Fibroblast of the conjunctiva (primary cell): Measurements from ENCODE around the gene EFCAB8.

Experiments used
- DNase-seq: peaks from one replicate; pipeline ENCODE4 v3.0.0-alpha.2; 2010; ENCODE audit warnings: low read depth

Gene EFCAB8, protein sequence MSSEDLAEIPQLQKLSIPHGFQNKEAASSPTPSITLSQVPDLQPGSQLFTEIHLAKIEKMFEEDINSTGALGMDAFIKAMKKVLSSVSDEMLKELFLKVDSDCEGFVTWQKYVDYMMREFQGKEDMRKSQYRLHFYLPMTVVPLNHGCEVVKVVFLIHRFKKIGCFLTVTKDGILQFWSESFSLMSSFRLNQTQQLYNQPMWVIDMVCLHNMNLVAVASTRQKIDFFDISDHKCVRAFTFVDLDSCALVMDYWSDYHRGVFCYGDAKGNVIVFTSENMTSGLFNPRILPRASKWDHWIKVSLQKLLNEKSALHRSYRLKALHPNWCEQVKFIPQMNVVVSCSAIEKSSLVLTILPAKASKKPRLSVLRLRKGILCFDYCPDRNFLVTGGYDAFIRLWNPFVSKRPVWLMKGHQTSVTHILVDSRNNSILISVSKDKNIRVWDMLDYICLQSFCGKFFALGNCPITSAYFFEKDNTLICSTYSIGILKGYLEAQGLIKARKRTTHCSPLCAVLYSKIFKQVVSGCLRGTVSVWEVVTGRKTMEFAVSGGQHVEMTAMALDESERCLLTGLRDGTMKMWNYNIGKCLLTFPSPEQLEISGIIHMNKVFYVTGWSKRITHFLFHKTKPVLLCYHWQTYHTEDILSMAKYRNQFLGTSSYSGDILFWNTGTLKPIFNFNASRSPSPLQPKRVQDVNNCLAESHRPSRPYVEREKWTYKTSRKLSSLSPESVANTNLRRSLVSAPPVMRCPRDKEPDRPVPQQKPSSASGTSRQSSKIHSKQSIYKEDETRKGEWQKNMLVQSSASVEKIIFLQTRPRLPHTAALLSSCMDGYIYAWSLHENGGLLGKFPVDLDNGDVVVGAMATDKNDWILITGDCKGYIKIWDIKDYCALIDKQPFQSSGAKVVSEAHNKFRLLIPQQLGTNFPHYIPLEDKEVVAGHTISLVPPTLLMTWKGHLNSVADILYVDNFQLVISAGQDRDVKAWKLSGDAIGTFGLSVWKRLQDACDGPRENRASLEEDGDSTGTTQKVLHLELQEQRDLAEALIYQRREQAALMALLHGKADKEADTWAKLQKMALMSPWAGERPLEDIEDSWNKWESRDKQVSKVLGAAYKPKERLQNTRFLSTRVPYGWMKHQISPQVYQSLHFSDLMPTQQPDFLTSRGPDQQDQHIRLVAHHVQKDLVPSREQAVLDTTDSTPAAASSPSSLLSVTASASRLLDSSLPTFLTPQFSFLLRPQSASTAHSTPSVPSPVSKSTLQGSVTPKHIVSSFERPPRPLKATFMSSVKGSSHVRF

DNA sequence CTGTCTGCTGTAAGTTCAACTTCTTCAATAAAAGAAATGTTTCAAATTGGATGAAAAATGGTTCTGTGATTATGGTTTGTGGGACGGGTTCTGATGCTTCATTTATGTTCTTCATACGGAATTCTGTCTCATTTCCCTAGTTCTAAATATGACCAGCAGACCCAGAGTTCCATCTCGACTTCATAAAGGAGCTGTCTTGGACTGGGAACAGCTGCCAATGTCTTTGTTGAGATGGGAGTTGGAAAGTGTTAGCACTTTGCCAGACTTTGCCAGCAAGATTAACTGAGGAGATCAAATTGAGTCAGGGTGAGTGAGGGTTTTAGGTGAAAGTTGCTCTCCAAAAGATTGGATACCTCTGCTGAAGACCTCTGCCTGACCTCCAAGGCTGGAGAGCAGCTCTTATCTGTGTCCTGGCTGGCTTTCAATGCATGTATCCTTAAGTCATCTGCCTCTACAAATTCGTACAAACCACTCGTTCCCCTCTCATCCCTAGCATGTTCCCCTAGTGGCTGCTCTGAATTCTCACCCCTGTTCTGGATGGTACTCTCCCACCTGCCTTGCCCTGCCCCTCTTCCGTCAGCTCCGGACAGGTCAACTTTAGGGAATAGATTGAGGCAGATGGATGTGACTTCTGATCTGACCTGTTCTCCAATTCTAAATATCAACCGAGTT lies at the start of gene EFCAB8:
EFCAB8 (plus strand) TSS at position 223 of the 672 bp plus-strand sequence. CDS start 4,870 bp downstream, outside the sequence.
- no peak for DNase-seq

DNA sequence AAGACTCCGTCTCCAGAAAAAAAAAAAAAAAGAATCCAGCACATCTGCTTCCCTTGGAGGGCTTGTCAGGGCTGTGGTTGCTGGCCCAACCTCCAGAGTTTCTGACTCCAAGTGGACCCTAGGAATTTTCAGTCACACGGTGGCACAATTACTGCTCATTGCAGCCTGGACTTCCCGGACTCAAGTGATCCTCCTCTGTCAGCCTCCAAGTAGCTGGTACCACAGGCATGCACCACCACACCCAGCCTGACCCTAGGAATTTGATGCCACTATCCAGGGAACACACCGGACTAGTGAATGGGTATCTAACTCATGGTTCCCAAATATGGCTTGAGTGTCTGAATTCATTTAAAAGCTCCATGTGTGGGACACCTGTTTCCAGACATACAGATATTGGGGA lies 48.8 kb upstream of the EFCAB8 start:
- DNase-seq: no peak

DNA sequence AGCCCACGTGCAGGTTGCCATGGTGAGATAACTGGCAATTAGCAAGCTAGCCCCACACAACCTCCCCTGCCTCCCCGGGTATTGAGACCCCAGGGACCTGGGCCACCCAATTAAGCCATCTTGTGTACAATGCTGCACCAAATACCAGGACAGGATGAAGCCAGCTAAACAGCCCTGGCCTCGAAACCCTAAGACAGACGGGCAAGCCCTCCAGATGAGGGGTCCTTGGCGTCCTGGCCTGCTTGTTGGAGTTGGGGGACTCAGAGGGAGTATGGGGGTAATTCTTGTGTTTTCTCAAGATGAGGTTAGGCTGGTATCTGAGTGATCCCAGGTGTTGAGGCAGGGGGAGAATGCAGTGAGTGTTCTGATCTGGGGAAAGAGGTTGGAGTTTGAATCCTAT lies 47.8 kb upstream of the EFCAB8 start:
- no peak for DNase-seq

DNA sequence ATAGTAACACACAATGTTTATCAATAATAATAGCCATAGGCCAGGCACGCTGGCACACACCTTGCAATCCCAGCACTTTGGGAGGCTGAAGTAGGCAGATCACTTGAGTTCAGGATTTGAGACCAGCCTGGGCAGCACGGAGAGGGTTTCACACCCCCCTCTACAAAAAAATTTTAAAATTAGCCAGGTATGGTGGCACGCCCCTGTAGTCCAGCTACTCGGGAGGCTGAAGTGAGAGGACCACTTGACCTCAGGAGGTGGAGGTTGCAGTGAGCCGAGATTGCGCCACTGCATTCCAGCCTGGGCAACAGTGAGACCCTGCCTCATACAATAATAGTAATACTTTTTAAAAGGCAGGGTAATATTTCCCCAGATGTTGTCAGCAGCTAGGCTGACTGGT lies 46.8 kb upstream of the EFCAB8 start:
- no peak for DNase-seq

DNA sequence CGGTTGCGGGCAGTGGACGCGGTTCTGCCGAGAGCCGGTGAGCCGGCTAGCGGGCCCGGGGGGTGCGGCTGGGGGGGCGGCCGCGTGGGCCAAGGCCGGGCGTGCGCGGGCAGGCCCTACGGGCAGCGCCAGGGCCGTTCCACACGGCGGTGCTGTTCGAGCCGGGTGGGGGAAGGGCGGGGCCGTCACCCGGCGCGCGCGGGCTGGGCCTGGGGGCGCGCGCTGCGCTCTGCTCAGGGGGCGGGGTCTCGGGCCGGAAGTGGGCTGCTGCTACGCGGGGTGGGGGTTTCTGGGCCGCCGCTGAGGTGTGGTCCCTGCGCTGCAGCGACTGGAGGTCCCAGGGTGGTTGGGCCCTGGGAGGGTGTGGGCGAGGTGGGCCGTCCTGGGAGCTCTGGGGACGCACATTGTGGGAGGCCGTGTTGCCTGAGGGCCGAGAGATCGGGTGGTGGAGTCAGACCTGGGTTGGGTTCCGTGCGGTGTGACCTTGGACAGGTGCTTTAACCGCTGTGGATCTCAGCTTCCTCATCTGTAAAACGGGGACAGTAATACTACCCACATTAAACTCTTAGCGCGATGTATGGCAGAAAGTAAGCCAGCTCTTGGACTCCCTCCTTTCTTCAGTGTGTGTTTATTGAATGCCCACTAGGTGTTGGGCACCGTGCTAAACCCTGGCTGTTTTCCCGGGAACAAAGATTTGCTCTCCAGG lies 38.6 kb upstream of the EFCAB8 start:
- DNase-seq: no peak

DNA sequence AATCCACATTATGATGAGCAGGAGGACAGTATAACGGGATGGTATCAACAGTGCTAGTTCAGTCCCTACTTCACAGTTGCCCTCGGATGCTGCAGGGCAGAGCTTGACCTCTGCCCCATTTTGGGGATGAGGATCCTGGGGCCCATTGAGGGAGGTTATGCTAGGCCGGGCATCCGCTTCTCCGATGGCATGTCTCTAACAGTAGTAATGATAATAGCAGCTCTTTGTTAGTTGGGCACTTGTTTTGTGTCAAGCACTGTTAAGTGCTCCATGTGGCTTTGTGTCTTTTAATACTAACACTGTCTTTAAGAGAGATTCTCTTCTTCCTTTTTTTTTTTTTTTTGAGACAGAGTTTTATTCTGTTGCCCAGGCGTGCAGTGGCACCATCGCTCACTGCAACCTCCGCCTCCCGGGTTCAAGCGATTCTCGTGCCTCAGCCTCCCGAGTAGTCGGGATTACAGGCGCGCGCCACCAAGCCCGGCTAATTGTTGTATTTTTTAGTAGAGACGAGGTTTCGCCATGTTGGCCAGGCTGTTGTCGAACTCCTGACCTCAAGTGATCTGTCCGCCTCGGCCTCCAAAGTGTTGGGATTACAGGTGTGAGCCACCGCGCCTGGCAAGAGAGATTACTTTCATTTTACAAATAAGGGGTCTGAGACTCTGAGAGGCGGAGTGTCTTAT lies 37.9 kb upstream of the EFCAB8 start:
- DNase-seq: no peak

DNA sequence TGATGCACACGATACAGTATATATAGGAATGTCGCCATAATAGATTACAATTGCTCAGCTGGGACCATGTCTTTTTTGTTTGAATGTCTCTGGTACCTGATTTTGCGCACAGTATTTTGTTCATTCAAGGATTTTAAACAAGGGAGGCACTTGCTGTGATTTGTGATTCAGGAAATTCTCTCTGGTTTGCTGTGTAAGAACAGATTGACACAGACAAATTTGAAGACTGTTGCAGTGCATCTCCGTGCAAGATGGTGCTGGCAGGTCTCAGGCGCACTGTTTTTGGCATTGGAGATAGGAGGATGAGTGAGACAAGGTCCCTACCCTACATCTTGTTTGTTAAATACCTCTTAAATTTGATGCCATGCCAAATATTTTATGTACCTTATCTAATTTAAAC lies 36.5 kb upstream of the EFCAB8 start:
- DNase-seq: no peak

DNA sequence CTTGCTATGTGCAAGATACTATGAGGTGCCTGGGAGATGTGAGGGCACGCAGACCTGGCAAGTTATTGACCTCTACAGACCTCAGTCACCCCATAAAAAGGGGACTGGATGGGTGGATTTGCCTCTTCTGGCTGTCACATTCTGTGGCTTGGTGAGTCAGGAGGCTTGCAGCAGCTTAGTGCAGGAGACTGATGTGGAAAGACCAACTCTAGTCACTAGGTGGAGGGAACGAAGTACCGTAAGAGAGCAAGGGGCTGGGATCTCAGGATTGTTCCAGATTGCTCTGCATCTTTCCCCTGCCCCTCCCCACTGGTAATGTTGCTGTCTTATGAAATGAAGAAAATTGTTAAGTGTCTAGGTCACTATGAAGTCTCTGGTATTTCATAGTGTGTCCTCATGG lies 35.6 kb upstream of the EFCAB8 start:
- peak; percentile 41 for DNase-seq

DNA sequence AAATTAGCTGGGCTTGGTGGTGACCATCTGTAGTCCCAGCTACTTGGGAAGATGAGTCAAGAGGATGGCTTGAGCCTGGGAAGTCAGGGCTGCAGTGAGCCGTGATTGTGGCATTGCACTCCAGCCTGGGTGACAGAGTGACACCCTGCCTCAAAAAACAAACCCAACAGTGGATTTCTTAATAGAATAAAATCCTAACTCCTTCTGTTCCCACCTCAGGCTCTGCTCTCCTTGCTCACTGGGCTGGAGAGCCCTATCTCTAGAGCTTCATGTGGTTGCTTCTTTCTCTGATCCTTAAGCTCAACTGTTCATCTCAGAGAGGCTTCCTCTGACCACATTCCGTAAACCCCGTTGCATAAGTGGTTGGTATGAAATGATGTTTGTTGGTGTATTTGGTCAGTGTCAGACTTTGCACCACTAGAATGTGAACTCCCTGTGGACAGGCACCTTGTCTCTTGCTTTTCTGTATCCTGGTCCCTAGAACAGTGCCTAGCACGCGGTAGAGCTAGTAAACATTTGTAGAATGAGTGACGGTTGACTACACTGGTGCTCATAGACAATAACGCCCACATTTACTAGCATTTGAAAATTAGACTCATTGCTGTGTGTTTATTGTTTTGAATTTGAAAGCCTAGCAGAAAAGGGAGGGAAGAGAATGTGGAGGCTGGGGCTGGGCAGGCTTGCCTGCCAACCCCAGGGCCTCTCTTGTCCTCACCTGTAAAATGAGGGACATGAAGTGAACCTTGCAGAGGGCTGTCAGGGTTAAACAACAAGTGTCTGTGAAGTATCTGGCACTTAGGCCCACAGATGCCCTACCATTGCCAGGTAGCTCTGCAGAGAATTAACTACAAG lies 34.8 kb upstream of the EFCAB8 start:
- DNase-seq: no peak

DNA sequence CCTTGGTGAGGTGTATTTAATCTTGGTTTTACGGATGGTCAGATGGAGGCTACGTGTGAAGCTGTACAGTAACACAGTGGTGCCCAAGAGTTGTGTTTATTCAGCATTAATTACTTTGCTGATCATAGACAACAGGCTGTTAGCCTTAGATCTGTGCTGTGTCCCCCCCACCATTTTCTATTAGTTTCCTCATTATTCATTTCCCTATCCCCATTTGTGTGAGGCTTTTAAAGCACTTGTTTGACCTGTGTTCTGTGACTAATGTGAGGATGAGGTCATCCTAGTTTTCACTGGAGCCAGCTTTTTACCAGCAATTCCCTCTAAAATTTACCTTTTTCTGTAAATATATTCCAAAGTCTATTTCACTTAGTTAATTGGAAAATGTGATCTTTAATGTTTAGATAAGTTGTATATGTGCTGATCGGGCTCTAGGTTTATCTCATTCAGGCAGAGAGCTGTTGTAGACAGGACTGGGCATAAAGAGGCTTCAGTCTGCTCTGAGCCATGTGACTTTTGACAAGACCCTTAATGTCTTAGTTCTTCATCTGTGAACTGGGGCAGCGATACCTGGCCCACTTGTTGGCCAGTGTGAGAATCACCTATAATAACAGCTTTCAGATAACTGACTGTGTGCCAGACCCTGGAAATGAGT lies 30.6 kb upstream of the EFCAB8 start:
- DNase-seq: no peak

DNA sequence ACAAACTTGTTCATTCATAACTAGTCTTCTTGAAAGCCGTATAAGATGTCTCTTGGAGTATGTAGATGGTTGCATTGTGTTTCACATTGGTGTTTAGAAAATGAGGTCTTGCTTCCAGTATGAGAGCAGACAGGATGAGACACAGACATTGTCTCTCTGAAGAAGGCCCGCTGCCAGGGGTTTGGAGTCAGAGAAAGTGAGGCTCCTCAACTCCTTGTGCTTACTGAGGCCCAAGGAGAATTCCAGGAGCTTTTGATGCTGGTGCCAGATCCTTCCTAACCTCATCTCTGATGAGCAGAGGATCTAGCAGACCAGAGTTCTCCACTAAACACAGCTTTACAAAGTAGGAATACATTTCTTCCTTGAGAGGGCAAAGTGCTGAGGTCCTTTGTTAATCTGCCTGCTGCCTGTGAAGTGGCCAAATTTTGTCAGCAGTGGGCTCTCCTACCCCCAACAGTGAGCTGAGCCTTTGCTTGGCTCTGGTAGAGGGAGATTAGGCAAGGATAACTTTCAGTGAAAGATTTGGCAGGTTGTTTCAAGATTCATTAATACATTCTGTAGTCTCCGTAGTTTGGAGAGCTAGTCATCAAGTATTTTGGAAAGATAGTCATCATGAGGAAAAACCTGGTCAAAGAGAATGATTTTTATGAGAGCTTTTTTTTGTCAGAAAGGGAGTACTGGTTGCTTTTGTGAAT lies 29.3 kb upstream of the EFCAB8 start:
- DNase-seq: no peak

DNA sequence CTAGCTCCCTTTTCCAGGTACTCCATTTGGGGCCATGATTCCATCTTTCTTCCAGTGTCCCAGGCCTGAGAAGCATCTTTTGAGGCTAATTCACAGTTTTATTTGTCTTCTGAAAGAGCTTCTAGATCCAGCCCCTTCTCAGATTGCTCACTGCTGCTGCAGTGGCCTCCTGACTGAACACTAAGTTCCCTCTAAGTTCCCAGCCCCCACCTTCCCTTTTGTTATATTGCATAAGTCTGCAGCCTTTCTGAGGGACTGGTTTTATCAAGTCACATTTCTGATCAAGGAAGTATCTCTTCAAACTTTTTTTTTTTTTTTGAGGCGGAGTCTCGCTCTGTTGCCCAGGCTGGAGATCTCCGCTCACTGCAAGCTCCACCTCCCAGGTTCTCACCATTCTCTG lies 28.3 kb upstream of the EFCAB8 start:
- DNase-seq: no peak

DNA sequence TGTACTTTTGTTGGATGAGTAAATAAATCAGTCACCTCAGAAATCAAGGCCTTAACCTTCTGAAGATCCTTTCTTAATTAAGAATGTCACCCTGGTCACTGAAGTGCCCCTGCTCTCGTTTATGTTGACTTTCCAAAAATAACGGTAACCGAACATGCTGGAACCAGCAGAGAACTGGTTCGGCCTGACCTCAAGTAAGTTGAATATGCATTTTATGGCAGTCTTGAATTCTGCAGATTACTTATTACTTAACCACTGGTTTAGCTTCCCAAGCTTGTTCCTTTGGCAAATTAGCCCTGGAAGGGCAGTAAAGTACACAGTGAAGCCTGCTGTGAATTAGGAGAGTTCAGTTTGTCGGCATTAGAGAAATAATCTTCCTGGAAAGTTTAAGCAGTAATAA lies 26.7 kb upstream of the EFCAB8 start:
- no peak for DNase-seq

DNA sequence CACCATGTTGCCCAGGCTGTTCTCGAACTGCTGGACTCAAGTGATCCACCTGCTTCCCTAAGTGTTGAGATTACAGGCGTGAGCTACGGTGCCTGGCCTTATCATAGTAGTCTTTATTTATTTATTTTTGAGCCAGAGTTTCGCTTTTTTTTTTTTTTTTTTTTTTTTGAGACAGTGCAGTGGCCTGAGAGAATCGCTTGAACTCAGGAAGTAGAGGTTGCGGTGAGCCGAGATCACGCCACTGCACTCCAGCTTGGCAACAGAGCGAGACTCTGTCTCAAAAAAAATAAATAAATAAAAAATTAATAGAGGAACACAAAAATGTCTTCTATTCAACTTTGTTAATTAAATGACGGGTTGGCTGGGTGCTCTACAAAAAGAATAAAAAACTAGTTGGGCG lies 26.1 kb upstream of the EFCAB8 start:
- no peak for DNase-seq

DNA sequence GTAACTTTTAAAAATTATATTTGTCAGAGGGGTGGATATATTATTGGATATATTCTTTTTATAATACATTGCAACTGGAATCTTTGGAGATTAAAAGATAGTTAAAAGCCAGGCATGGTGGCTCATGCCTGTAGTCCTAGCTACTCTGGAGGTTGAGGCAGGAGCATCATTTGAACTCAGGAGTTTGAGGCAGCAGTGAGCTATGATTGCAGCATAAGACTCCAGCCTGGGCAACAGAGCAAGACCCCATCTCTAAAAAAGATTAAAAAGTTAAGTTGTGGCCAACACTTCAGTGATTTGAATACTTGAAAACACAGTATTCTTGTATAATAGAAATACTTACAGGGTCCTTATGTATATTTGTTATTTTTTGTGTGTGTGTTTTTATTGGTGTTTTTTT lies 23.8 kb upstream of the EFCAB8 start:
- DNase-seq: no peak

DNA sequence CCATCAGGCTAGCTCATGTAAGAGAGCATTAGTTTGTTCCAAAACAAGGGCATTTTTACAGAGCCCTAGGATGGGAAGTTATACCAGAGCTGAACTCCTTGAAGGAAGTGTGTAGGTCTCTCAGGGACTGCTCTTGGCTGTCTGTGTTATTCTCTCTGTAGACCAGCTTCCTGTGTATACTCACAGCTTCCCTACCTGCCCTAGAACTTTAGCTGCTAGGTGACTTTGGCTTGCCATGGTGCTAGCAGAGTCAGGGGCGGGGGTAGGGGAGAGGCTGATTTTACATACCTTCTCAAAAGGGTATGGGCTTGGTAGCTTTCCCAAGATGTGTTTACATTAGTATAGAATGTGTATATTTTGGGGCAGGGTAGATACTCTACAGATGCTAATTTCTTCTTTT lies 21.6 kb upstream of the EFCAB8 start:
- no peak for DNase-seq

DNA sequence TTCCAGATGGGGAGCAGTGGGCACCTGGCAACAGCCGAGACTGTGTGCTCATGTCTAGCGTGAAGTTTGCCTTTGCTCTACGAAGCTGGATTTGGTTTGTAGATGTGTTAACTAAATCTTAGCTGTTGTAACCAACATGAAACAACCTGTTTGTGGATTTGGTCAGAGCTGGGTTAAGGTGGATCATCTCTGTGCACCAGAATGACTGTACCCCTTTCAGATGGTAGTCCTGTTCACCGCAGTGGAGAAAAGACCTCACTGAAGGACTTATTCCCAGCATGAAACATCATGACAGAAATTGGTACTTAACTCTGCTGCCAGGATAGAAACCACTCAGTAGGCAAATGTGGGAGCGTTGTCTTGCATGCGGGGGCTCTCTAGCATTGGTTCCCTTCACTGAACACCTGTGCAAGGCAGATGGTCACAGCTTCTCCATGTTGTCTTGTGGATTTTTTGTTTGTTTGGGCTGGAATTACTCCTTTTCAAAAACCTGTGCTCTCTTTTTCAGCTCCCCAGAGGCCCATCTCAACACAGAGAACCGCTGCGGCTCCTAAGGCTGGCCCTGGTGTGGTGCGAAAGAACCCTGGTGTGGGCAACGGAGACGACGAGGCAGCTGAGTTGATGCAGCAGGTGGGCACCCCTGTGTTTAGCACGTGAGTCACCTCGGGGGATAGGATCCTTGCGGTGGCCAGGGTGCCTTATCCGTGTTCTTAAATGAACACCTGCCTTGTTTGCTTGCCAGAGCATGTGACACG lies 19.3 kb upstream of the EFCAB8 start:
- DNase-seq: no peak

DNA sequence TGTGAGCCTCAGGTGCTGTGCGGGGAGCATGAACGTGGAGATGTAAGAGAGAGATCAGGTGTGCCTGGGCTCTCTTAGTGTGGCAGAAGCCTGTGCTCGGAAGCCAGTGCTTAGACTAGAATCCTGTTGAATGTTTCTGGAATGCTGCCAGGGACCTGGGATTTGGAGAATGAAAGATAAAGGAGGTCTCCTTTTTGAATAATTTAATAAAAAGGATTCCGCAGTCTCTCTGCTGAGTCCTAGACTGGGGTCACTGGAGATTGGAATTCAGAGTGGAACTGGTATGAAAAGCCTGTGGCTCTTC lies 18.8 kb upstream of the EFCAB8 start:
- no peak for DNase-seq
